GM18502 (cell line): ENCODE data around the gene ENSA.
"Not testable (repeated sequence)": the region's sequence is repeated elsewhere in the genome, so short reads cannot be mapped to it uniquely, and the experiment has no call there.

Experiments
- ATAC-seq: cut with Tn5 transposase; IDR thresholded peaks from one replicate; pipeline ENCODE4 v1.9.1; 2021; ENCODE audit warnings: mild to moderate bottlenecking; ENCODE audit not compliant: unreplicated experiment, poor library complexity

Gene ENSA

DNA sequence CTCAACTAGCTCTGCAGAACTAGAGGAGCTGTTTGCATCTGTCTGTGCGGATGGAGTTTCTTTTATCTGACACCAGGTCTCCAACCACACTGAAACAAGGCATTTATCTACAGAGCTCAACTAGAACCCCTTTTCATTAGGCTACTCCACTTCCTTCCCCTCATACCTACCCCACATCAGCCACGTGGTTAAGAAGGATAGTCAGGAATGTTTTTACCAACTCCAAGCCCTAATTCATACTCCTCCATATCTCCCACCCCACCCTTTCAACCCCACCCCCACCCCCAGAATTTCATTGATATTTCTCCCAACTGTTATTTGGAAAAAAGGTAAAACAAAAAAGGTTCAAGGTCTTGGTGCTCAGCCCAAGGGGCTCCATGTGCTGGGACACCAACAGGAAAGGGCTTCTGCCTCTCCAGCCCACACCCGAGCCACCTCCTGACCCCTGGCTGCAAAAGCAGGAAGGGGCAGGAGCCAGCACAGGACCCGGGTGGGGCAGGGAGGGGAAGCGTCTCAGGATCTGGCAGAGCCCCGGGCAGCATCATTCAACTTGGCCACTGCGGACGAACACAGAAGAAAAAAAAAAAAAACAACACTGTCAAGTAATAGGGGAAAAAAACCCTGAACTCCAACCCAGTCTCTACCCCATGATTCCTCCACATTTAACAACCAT is 7.0 kb downstream of the ENSA start:
- no peak for ATAC-seq

DNA sequence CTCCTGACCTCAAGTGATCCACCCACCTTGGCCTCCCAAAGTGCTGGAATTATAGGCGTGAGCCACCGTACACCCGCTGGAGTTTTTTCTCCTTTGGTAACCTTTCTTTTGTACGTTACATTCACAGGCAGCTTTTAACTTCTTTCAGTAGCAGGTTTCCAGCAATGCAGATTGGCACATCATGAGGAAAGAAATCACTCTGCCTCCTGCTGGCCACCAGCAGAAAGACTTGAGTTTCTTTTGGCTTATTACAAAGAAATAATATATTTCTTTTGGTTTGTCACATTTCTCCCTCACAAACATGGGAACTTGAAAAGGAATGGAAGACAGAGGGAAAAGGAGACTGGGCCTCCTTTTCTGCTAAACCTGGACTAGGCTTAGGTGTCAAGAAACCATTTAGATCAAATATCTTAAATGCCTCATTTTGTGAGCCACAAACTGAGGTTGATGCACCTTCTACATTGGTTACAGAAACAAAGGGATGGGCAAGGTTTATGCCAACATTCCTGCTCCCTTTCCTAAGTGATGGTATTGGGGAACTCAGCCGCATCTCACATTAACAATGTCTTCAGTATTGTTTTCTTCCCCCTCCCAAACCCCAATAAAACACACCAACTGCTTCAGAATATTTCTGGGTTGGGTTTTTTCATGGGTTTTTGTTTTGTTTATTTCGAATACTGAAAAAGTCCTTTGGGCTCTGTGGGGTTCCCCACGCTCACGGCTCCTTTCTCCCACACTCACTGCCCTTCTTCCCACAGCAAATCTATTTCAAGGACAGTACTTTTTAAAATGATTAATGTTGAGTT is 7.7 kb downstream of the ENSA start:
- no peak for ATAC-seq

GRCh38 chr1:150620919-150621318 is 8.5 kb downstream of the ENSA start:
- ATAC-seq, result no peak

DNA sequence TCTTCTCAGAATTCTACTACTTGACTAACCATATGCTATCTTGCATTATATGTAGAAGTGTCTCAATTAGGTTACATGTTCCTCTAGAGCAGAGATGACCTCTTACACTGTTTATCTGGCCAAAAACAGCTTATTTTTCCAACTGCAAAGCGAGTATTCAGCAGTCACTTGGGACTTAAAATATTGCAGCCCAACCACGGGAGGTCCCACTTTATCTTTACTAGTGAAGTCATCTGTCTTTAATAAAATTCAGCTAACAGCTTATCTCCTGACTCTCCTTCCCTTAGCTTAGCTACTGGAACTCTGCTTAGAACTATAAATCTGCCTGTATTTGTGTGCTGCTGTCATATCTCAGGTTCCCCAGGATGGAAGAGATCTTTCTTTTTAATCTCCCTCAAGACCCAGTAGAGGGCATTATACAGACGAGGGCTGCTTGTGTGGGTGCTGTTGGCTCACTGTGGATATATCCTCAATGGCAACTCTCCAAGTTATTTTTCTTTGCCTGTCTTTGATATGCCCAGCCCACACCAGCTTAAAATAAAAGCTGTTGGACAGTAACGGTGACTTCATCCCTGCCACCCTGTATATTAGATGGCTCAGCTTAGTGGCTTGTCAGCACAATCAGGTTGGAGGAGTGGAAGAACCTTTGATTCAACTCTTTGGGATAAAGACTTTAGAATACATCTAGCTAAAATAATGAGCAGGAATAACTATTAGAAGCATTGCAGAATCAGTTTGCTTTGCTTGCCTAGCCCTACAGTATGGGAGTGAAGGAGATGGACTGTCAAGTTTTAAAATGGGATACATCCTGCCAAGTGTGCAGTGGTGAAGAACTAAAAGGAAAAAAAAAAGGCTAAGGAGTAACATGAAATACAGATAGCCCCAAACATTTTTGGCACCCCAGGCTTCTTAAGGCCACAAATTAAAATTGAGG is 9.6 kb downstream of the ENSA start:
- ATAC-seq, result no peak

DNA sequence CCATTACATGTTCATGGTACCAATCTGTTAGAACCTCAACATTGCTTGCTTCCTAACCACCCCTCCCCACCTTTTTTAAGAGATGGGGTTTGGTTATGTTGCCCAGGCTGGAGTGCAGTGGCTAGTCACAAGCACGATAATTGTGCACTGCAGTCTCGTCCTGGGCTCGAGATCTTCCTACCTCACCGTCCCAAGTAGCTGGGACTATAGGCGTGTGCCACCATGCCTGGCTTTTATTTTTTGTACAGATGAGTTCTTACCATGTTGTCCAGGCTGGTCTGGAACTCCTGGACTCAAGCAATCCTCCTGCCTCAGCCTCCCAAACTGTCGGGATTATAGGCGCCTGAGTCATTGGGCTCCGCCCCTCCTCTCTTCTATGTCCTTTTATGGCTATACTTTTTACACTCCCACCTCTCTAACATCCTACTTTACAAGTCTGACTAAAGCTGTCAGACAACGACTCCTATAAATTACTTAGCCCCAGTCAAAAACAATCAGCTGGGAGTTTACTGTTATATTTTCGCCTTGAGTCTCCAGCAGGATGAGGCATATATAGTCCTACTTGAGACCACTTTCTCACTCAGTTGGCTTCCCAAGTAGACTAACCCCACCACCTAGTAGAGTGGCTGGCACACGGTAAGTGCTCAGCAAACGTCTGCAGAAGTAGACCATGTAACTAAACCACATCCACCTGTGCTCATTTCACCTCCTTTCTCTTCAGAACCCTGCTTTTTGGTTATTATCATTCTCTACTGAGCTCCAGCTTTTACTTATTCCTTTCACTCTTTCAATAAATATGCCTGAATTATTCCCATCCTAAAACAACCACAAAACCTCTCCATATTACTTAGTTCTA is 13.8 kb downstream of the ENSA start:
- no peak for ATAC-seq

- no peak for ATAC-seq
These were observed 16.1 kb downstream of the ENSA start for GRCh38 chr1:150613061-150613920.

DNA sequence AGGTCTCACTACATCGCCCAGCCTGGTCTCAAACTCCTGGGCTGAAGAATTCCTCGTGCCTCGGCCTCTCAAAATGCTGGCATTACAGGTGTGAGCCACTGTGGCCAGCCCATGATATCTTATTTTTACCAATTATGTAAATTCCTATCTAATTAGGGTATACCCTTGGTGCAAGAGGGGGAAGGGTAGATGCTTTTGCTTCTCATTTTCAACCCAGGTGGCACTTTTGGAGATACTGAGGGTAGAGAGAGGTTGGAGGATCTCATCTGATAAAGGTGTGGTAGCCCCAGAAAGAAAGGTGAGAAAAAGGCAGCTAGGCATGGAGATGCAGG is 17.4 kb downstream of the ENSA start:
- no peak for ATAC-seq

GRCh38 chr1:150610576-150610975 is 18.8 kb downstream of the ENSA start:
- ATAC-seq, result no peak

- ATAC-seq, result no peak
These were observed 19.7 kb downstream of the ENSA start for GRCh38 chr1:150609732-150610131.

DNA sequence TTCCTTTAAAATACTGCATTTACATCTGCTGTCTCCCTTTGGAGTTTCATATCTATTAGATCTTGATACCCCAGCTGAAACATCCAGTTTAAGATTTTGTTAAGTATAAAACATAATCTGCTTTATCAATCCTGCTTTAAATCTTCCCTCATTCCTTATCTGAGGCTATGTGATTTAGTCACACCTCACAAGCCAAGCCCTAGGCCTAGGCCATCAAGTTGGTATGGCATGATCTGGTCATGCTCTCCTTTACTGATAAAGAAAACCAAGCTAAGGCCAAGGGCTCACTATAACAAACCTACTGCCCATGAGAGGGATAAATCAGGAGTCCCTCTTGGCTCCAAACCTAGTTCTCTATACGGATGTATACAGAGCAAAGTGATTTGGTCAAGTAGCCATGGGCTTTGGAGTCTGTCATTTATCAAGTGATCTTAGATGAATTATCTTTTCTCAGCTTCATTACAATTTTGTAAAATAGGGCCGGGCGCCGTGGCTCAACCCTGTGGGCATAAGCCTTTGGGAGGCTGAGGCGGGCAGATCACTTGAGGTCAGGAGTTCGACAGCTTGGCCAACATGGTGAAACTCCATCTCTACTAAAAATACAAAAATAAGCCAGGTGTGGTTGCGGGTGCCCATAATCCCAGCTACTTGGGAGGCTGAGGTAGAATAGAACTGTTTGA is 22.8 kb downstream of the ENSA start:
- no peak for ATAC-seq

GRCh38 chr1:150605451-150605731 is 24.0 kb downstream of the ENSA start:
- not testable (repeated sequence) for ATAC-seq

GRCh38 chr1:150604226-150604588 is 25.2 kb downstream of the ENSA start:
- no peak for ATAC-seq

GRCh38 chr1:150603711-150604110 is 25.7 kb downstream of the ENSA start:
- ATAC-seq, result no peak

- ATAC-seq, result not testable (repeated sequence)
These were observed 27.0 kb downstream of the ENSA start for GRCh38 chr1:150602372-150602771.

GRCh38 chr1:150601540-150601939 is 27.9 kb downstream of the ENSA start:
- no peak for ATAC-seq

GRCh38 chr1:150598346-150598745 is 31.1 kb downstream of the ENSA start:
- ATAC-seq, result not testable (repeated sequence)

GRCh38 chr1:150596976-150597375 is 32.4 kb downstream of the ENSA start:
- ATAC-seq, result no peak

- no peak for ATAC-seq
These were observed 33.1 kb downstream of the ENSA start for GRCh38 chr1:150596095-150596892.
